Keratinocyte (primary cell): Measurements from ENCODE around the gene APOBEC4. TPM values are rescaled to one million over a fixed set of nuclear protein-coding genes. Genes with fewer than 3 reads are reported as not detected.

Source experiments
- DNase-seq: peaks from one replicate; pipeline ENCODE4 v3.0.0-alpha.2; 2011; ENCODE audit warnings: low read depth, missing footprints, low spot score
- FAIRE-seq: peaks from 2 replicates; lab custom pipeline; 2011; peaks lifted over from hg19 to GRCh38; lab: Jason Lieb, UNC
- H2AFZ ChIP-seq: 2 replicates; pipeline ENCODE4 v1.6.0; 2012; ENCODE audit warnings: low read length, control low read depth, inconsistent platforms; ENCODE audit not compliant: control insufficient read depth
- H3K27ac ChIP-seq: 2 replicates; pipeline ENCODE4 v1.5.1; 2011; ENCODE audit warnings: low read length; ENCODE audit not compliant: control insufficient read depth, insufficient read depth
- H3K27me3 ChIP-seq: 3 replicates; pipeline ENCODE4 v1.6.0; 2011; ENCODE audit warnings: low read length; ENCODE audit not compliant: control insufficient read depth, insufficient read depth; ENCODE audit errors: extremely low read depth
- H3K36me3 ChIP-seq, 2 experiments: 2 replicates in 1 of 2; 3 replicates in 1 of 2; pipeline ENCODE4 v1.5.1; 2011; ENCODE audit warnings: low read length in 2 of 2, mild to moderate bottlenecking in 1 of 2; ENCODE audit not compliant: control insufficient read depth in 2 of 2, insufficient read depth in 2 of 2; ENCODE audit errors: extremely low read depth in 1 of 2
- H3K4me1 ChIP-seq: 3 replicates; pipeline ENCODE4 v1.5.1; 2011; ENCODE audit warnings: low read length; ENCODE audit not compliant: control insufficient read depth, insufficient read depth; ENCODE audit errors: extremely low read depth
- H3K4me2 ChIP-seq: 3 replicates; pipeline ENCODE4 v1.6.0; 2011; ENCODE audit warnings: low read depth, low read length; ENCODE audit not compliant: control insufficient read depth, insufficient read depth; ENCODE audit errors: extremely low read depth
- H3K4me3 ChIP-seq, 3 experiments: fragments of 200-600 bp in 1 of 3; sonication (generic) in 1 of 3; 2 replicates in 2 of 3; 3 replicates in 1 of 3; pipeline ENCODE4 v1.5.1; 2011 to 2016; ENCODE audit warnings: low read length in 3 of 3, mild to moderate bottlenecking in 3 of 3, control low read depth in 2 of 3, inconsistent platforms in 1 of 3, low read depth in 1 of 3, mixed read lengths in 1 of 3, mixed run types in 1 of 3, moderate library complexity in 1 of 3; ENCODE audit not compliant: control insufficient read depth in 2 of 3, insufficient read depth in 2 of 3; ENCODE audit errors: extremely low read depth in 1 of 3
- H3K79me2 ChIP-seq: 2 replicates; pipeline ENCODE4 v1.6.0; 2012; ENCODE audit warnings: low read length; ENCODE audit not compliant: control insufficient read depth, insufficient read depth
- H3K9ac ChIP-seq: 3 replicates; pipeline ENCODE4 v1.6.0; 2011; ENCODE audit warnings: low read length; ENCODE audit not compliant: control insufficient read depth, insufficient read depth; ENCODE audit errors: extremely low read depth
- H3K9me1 ChIP-seq: 3 replicates; pipeline ENCODE4 v1.6.0; 2011; ENCODE audit warnings: low read length; ENCODE audit not compliant: control insufficient read depth, insufficient read depth; ENCODE audit errors: extremely low read depth
- H3K9me3 ChIP-seq: 2 replicates; pipeline ENCODE4 v1.5.1; 2012; ENCODE audit warnings: low read depth, low read length; ENCODE audit not compliant: control insufficient read depth
- H4K20me1 ChIP-seq: 3 replicates; pipeline ENCODE4 v1.6.0; 2011; ENCODE audit warnings: low read length; ENCODE audit not compliant: control insufficient read depth, insufficient read depth; ENCODE audit errors: extremely low read depth
- EZH2 ChIP-seq: IDR thresholded peaks from one replicate; pipeline ENCODE4 v1.6.1; 2012; ENCODE audit warnings: inconsistent platforms, mild to moderate bottlenecking, low read length, moderate library complexity
- dilution Hi-C: fragments of 300-500 bp; cut with MboI; formaldehyde crosslinking; loops from one replicate; pipeline ENCODE4 v1.7.0; 2020; ENCODE audit warnings: low sequenced_read_pairs; ENCODE audit not compliant: extremely low pct_ligation_motif_present
- polyA plus RNA-seq, 5 experiments: library from polyadenylated mRNA; depleted of rRNA in 3 of 5; stranded (reverse) in 3 of 5; stranded (forward) in 1 of 5; unstranded in 1 of 5; fragments of >200 nt; gene quantifications; 1 replicate in 1 of 5; 2 replicates in 3 of 5; 3 replicates in 1 of 5; pipeline versions ENCODE4 v1.2.1 to v1.2.3, GENCODE V29; 2011 to 2012; ENCODE audit warnings: missing spikeins in 2 of 5, low read depth in 1 of 5, low replicate concordance in 1 of 5
- TF ChIP-seq, protein P1 (sequence below), 3 experiments: IDR thresholded peaks in 1 of 3; conservative IDR thresholded peaks in 1 of 3; optimal IDR thresholded peaks in 1 of 3; 2 replicates in 2 of 3; 3 replicates in 1 of 3; pipeline versions ENCODE3 to v1.5.1; 2011; ENCODE audit warnings: low read length in 3 of 3, mild to moderate bottlenecking in 3 of 3, moderate library complexity in 2 of 3, control low read depth in 1 of 3, inconsistent platforms in 1 of 3; ENCODE audit not compliant: insufficient read depth in 2 of 3; ENCODE audit errors: extremely low read depth in 1 of 3

Gene APOBEC4
- polyA plus RNA-seq, 1 donor (not counting 4 experiments of a cell fraction or from before 2014, with no cell fraction given), result not detected

DNA sequence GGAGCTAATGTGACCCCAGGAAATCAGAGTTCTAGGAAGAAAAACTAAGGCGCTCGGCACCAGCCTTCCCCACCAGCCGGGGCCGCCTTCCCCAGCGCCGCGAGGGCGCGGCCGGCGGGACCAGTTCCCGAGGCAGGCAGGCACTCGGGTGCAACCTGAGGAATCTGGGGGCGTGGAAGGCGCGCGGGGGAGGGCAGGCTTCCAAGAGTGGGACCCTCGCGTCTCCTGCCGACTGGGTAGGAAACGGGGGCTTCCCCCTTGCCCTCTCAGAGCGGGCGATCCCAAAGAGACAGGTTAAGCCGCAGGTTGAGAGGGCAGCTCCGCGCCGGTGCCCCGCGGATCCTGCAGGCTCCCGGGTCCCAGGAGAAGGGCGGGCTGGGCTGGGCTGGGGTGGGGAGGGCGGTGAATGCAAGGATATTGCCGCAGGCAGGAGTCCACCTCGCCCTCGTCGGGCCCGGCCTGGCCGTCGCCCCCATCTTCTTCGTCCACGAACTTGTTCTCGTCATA is 18.0 kb downstream of the APOBEC4 start:
- H3K79me2 ChIP-seq, result peaks cover 41% of the 10 kb centered on the region

DNA sequence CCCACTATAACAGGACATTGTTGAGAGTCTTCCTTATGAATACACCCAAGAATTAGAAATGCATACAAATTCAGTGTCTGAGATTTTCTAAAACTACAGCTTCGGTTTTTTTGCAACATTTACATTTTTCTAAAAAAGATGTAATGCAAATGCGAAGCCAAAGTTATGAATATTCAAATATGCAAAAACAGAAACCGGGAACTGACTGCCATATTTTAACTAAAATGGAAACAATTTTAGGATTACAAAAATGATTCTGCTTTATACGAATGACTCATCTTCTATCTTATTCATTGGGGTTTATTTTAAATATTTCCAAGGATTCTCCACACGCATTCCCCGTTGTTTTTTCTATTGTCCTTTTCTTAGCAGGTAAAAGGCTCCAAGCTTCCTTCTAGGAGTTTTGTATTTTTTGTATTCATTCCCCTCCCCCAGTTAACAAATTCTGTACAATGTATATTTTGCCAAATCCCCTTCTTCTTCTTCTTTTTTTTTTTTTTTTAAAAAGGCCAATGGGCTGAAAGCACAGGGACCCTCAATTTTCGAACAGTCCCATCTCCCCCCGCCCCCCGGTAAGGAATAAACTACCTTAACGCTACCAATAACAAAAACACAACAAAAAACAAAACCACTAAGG is 18.6 kb downstream of the APOBEC4 start:
- H3K27ac ChIP-seq, result peak overlapping the region; percentile 84
- H4K20me1 ChIP-seq, result no peaks in the 10 kb centered on the region
- TF ChIP-seq EZH2, result no peak
- TF ChIP-seq, protein P1, sequence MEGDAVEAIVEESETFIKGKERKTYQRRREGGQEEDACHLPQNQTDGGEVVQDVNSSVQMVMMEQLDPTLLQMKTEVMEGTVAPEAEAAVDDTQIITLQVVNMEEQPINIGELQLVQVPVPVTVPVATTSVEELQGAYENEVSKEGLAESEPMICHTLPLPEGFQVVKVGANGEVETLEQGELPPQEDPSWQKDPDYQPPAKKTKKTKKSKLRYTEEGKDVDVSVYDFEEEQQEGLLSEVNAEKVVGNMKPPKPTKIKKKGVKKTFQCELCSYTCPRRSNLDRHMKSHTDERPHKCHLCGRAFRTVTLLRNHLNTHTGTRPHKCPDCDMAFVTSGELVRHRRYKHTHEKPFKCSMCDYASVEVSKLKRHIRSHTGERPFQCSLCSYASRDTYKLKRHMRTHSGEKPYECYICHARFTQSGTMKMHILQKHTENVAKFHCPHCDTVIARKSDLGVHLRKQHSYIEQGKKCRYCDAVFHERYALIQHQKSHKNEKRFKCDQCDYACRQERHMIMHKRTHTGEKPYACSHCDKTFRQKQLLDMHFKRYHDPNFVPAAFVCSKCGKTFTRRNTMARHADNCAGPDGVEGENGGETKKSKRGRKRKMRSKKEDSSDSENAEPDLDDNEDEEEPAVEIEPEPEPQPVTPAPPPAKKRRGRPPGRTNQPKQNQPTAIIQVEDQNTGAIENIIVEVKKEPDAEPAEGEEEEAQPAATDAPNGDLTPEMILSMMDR (optimal IDR thresholded peaks at IDR 0.05 in 1 of 3, IDR thresholded peaks at IDR 0.05 in 1 of 3, conservative IDR thresholded peaks at IDR 0.05 in 1 of 3; ENCODE audit: extremely low read depth in 1 of 3, insufficient read depth in 2 of 3, low read length in 3 of 3), result no peak
- H3K9ac ChIP-seq, result peak overlapping the region; percentile 85
- H3K79me2 ChIP-seq, result peaks cover 41% of the 10 kb centered on the region
- dilution Hi-C loops, result no loop called here
- H3K36me3 ChIP-seq, result peaks cover 8% of the 10 kb centered on the region in 2 experiments
- peak overlapping the region; percentile 86 for H3K4me2 ChIP-seq
- FAIRE-seq, result no peak
- H3K4me3 ChIP-seq, result peak overlapping the region; percentile 73 to 90 (median 81)
- DNase-seq, result no peak
- H3K27me3 ChIP-seq, result no peaks in the 10 kb centered on the region
- no peaks in the 10 kb centered on the region for H3K9me3 ChIP-seq
- H3K4me1 ChIP-seq, result peaks cover 32% of the 10 kb centered on the region
- H3K9me1 ChIP-seq, result no peaks in the 10 kb centered on the region
- H2AFZ ChIP-seq, result no peak overlapping the region

More for the DNA sequence above, 18.0 kb downstream of the APOBEC4 start:
- dilution Hi-C loops, result no loop called here
- no peaks in the 10 kb centered on the region for H3K9me1 ChIP-seq
- peak overlapping the region; percentile 85 for H3K9ac ChIP-seq
- peaks cover 32% of the 10 kb centered on the region for H3K4me1 ChIP-seq
- no peaks in the 10 kb centered on the region for H3K27me3 ChIP-seq
- H3K4me3 ChIP-seq, result peak overlapping the region; percentile 73 to 90 (median 81)
- no peaks in the 10 kb centered on the region for H3K9me3 ChIP-seq
- peak overlapping the region; percentile 86 for H3K4me2 ChIP-seq
- H3K27ac ChIP-seq, result peak overlapping the region; percentile 84
- no peaks in the 10 kb centered on the region for H4K20me1 ChIP-seq
- peaks cover 8% of the 10 kb centered on the region in 2 experiments for H3K36me3 ChIP-seq
- no peak for TF ChIP-seq EZH2
- TF ChIP-seq, protein P1 (optimal IDR thresholded peaks at IDR 0.05 in 1 of 3, IDR thresholded peaks at IDR 0.05 in 1 of 3, conservative IDR thresholded peaks at IDR 0.05 in 1 of 3; ENCODE audit: extremely low read depth in 1 of 3, insufficient read depth in 2 of 3, low read length in 3 of 3), result no peak
- DNase-seq (no peak), FAIRE-seq (no peak)
- H2AFZ ChIP-seq, result peak overlapping the region; percentile 93
